ENCODE measurements around the gene SSPN.

DNA sequence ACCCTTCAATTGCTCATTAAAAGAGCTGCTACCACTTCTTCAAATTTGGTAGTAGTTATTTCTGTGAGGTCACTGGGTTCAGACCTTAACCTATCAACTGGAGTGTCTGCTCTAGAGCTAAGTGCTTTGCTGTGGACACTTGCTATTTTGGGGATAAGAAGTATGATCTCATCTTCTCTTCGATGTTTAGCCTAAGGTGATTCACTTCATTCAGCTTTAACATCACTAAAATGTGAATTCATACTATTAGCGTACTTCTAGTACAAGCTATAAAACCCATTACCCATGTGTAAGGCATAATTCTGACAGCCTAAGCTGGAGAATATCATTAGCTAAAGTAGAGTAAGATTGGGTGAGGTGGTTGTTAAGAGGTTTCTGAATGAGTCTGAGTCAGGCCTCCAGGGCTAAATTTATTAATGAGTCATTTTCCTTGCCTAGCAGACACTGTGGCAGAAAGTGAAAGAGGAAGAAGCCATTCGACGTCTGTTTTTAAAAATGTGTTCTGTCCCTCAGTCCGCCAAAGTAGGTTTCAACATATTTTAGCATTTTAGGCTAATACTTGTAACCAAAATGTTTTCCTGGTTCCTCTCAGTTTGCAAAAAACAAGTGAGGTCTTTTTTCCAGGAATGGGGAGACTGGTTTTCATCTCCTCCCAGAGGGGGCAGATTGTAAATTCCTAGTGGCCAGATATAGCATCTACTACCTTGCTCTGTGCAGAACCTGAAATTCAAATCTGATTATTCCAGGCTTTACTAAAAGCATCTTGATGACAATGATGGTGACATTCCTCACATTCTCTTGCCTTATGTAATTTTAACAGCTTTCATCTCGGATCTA lies 103.6 kb downstream of the SSPN start:
- TF ChIP-seq, protein P1, sequence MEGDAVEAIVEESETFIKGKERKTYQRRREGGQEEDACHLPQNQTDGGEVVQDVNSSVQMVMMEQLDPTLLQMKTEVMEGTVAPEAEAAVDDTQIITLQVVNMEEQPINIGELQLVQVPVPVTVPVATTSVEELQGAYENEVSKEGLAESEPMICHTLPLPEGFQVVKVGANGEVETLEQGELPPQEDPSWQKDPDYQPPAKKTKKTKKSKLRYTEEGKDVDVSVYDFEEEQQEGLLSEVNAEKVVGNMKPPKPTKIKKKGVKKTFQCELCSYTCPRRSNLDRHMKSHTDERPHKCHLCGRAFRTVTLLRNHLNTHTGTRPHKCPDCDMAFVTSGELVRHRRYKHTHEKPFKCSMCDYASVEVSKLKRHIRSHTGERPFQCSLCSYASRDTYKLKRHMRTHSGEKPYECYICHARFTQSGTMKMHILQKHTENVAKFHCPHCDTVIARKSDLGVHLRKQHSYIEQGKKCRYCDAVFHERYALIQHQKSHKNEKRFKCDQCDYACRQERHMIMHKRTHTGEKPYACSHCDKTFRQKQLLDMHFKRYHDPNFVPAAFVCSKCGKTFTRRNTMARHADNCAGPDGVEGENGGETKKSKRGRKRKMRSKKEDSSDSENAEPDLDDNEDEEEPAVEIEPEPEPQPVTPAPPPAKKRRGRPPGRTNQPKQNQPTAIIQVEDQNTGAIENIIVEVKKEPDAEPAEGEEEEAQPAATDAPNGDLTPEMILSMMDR (conservative IDR thresholded peaks at IDR 0.05; ENCODE audit: low read depth, low read length) = peak; percentile 71
- TF ChIP-seq EZH2 (IDR thresholded peaks at IDR 0.05; ENCODE audit: low read length, unreplicated experiment) = no peak
